ENCODE results near the gene ZNF613.
"Not testable (repeated sequence)": the region's sequence is repeated elsewhere in the genome, so short reads cannot be mapped to it uniquely, and the experiment has no call there.

The ZNF613 gene

GRCh38 chr19:51944798-51945552 lies 17.7 kb downstream of the ZNF613 start:
- no peak for DNase-seq

GRCh38 chr19:51946602-51947001 lies 19.3 kb downstream of the ZNF613 start:
- DNase-seq = no peak

GRCh38 chr19:51948975-51949374 lies 21.7 kb downstream of the ZNF613 start:
- DNase-seq = peak; percentile 87

GRCh38 chr19:51957846-51958245 lies 30.6 kb downstream of the ZNF613 start:
- DNase-seq = not testable (repeated sequence)

GRCh38 chr19:51959791-51960190 lies 32.5 kb downstream of the ZNF613 start:
- DNase-seq = no peak

GRCh38 chr19:51960621-51961233 lies 33.5 kb downstream of the ZNF613 start:
- DNase-seq = not testable (repeated sequence)

GRCh38 chr19:51965583-51965982 lies 38.3 kb downstream of the ZNF613 start:
- no peak for DNase-seq

GRCh38 chr19:51970718-51971117 lies 43.4 kb downstream of the ZNF613 start:
- no peak for DNase-seq

- DNase-seq = peak; percentile 35
These were observed 44.4 kb downstream of the ZNF613 start for GRCh38 chr19:51971624-51972023.

GRCh38 chr19:51975787-51976186 lies 48.5 kb downstream of the ZNF613 start:
- DNase-seq = not testable (repeated sequence)

GRCh38 chr19:51976852-51977251 lies 49.6 kb downstream of the ZNF613 start:
- no peak for DNase-seq

GRCh38 chr19:51977346-51977745 lies 50.1 kb downstream of the ZNF613 start:
- DNase-seq = no peak

GRCh38 chr19:51978882-51979281 lies 51.6 kb downstream of the ZNF613 start:
- no peak for DNase-seq

- DNase-seq = no peak
These were observed 53.0 kb downstream of the ZNF613 start for GRCh38 chr19:51980116-51980736.

- not testable (repeated sequence) for DNase-seq
These were observed 53.7 kb downstream of the ZNF613 start for GRCh38 chr19:51980926-51981325.

- no peak for DNase-seq
These were observed 56.1 kb downstream of the ZNF613 start for GRCh38 chr19:51983361-51983760.

- DNase-seq = peak; percentile 96
These were observed 59.3 kb downstream of the ZNF613 start, which contains the start of gene ZNF350 for GRCh38 chr19:51986309-51987291. Gene ZNF350 (minus strand): TSS chr19:51986840. CDS start chr19:51974360, 12,480 bp downstream.

GRCh38 chr19:51993422-51993821 lies 66.2 kb downstream of the ZNF613 start:
- DNase-seq = no peak

GRCh38 chr19:51994048-51994644 lies 66.9 kb downstream of the ZNF613 start:
- DNase-seq = no peak
